ENCODE measurements around the gene SORL1-AS1.

DNA sequence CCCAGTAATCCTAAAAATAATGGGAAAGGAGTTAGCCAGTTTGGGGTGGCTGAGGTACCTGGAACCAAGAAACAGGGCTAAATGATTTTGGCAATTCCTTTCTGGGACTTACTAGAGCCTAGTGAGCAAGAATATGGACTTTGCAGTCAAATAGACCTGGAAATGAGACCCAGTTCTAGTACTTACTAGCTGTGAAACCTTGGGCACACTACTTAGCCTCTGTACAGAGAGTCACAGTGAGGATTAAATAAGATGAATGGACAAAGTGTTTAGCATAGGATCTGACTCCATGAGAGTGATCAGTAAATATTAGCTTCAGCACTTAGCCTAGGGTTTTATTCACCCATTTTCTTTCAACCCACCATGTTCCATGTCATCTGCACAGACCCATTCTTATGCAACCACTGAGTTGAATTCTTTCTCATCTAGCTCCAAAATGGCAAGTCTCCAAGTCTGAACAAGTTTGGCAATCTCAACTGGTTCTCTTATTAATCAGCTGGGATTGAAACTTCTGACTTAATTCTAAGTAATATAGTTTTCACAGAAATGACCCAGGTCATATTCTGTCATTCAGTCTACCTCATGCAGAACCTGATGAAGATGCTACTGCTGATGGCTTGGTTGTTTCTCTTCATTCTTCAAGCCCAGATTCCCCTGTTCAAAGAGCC is 15.6 kb downstream of the SORL1-AS1 start:
- TF ChIP-seq RFX5 (IDR thresholded peaks at IDR 0.05; ENCODE audit: low read depth, low read length), result no peak
- TF ChIP-seq, protein P1, sequence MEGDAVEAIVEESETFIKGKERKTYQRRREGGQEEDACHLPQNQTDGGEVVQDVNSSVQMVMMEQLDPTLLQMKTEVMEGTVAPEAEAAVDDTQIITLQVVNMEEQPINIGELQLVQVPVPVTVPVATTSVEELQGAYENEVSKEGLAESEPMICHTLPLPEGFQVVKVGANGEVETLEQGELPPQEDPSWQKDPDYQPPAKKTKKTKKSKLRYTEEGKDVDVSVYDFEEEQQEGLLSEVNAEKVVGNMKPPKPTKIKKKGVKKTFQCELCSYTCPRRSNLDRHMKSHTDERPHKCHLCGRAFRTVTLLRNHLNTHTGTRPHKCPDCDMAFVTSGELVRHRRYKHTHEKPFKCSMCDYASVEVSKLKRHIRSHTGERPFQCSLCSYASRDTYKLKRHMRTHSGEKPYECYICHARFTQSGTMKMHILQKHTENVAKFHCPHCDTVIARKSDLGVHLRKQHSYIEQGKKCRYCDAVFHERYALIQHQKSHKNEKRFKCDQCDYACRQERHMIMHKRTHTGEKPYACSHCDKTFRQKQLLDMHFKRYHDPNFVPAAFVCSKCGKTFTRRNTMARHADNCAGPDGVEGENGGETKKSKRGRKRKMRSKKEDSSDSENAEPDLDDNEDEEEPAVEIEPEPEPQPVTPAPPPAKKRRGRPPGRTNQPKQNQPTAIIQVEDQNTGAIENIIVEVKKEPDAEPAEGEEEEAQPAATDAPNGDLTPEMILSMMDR (IDR thresholded peaks at IDR 0.05 in 2 of 3, conservative IDR thresholded peaks at IDR 0.05 in 1 of 3; ENCODE audit: control insufficient read depth in 2 of 3, extremely low read depth in 1 of 3, insufficient read depth in 1 of 3, low read depth in 3 of 3, low read length in 3 of 3), result no peak
- TF ChIP-seq FOXK2 (IDR thresholded peaks at IDR 0.05), result no peak
- TF ChIP-seq, protein P2, sequence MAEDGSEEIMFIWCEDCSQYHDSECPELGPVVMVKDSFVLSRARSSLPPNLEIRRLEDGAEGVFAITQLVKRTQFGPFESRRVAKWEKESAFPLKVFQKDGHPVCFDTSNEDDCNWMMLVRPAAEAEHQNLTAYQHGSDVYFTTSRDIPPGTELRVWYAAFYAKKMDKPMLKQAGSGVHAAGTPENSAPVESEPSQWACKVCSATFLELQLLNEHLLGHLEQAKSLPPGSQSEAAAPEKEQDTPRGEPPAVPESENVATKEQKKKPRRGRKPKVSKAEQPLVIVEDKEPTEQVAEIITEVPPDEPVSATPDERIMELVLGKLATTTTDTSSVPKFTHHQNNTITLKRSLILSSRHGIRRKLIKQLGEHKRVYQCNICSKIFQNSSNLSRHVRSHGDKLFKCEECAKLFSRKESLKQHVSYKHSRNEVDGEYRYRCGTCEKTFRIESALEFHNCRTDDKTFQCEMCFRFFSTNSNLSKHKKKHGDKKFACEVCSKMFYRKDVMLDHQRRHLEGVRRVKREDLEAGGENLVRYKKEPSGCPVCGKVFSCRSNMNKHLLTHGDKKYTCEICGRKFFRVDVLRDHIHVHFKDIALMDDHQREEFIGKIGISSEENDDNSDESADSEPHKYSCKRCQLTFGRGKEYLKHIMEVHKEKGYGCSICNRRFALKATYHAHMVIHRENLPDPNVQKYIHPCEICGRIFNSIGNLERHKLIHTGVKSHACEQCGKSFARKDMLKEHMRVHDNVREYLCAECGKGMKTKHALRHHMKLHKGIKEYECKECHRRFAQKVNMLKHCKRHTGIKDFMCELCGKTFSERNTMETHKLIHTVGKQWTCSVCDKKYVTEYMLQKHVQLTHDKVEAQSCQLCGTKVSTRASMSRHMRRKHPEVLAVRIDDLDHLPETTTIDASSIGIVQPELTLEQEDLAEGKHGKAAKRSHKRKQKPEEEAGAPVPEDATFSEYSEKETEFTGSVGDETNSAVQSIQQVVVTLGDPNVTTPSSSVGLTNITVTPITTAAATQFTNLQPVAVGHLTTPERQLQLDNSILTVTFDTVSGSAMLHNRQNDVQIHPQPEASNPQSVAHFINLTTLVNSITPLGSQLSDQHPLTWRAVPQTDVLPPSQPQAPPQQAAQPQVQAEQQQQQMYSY (CRISPR knock-in tag; IDR thresholded peaks at IDR 0.05), result no peak
- TF ChIP-seq CHD1 (IDR thresholded peaks at IDR 0.05; ENCODE audit: low read depth, low read length), result no peak
- TF ChIP-seq EP300 (IDR thresholded peaks at IDR 0.05; ENCODE audit: borderline replicate concordance in 1 of 2, control insufficient read depth in 1 of 2, low read depth in 2 of 2, low read length in 2 of 2), result no peak
- TF ChIP-seq, protein P3, sequence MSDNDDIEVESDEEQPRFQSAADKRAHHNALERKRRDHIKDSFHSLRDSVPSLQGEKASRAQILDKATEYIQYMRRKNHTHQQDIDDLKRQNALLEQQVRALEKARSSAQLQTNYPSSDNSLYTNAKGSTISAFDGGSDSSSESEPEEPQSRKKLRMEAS (IDR thresholded peaks at IDR 0.05; ENCODE audit: low read depth, low read length), result no peak
